GM19372 (cell line): ENCODE results near the gene JAZF1.

Experiments
- ATAC-seq: cut with Tn5 transposase; IDR thresholded peaks from one replicate; pipeline ENCODE4 v1.9.1; 2021; ENCODE audit warnings: mild to moderate bottlenecking, low read depth, moderate library complexity; ENCODE audit not compliant: unreplicated experiment

JAZF1 gene

DNA sequence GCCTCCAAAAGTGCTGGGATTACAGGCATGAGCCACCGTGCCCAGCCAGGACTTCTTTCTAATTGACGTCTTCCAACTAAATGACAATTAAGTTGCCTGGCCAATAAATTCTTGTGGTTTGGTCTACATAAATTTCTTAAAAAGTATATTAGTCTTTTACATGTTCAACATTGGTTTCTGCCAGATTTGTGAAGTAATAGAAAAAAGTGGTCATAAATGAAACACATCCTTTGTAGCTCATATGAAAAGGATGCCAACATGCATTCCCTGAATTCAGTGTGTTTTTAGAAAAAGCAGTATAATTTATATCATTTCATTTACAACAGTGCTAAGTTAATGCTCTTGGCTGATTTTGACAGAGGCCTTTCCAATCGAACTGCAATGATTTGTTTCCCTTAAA is 225.6 kb downstream of the JAZF1 start:
- no peak for ATAC-seq

DNA sequence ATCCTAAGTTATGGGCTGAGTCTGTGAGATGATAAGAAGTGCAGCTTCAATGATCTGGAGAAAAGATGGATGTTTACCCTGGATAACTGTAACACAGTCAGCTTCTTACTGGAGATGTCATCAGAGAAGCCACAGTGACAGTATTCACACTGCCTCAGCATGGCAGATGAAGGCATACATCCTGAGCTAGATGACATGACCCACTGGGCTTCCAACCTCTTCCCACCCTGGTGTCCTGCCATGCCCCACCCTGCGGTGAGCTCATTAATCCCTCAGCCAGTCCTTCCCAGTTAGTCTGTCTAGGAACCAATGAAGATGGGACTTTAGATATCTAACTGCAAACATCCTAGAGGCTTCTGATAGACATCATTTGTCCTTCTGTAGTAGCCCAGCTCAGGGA is 226.8 kb downstream of the JAZF1 start:
- ATAC-seq = no peak

DNA sequence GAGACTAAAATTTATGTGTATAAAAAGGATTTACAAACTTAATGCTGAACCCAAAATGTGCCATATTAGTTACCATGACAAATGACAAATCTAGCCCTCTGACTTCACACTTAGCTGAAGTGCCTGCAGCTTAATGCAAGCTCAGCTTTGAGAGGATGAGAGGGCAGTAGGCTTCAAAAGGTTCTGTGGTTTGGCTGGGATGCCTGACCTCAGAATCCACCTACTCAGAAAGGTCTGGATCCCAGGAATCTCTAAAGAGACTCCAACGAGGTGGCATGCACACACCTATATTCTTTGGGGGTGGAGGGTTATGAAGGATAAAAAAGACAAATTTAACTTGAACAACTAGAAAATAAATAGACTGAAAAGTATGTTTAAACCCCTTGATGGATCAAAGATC is 227.2 kb downstream of the JAZF1 start:
- ATAC-seq = no peak

DNA sequence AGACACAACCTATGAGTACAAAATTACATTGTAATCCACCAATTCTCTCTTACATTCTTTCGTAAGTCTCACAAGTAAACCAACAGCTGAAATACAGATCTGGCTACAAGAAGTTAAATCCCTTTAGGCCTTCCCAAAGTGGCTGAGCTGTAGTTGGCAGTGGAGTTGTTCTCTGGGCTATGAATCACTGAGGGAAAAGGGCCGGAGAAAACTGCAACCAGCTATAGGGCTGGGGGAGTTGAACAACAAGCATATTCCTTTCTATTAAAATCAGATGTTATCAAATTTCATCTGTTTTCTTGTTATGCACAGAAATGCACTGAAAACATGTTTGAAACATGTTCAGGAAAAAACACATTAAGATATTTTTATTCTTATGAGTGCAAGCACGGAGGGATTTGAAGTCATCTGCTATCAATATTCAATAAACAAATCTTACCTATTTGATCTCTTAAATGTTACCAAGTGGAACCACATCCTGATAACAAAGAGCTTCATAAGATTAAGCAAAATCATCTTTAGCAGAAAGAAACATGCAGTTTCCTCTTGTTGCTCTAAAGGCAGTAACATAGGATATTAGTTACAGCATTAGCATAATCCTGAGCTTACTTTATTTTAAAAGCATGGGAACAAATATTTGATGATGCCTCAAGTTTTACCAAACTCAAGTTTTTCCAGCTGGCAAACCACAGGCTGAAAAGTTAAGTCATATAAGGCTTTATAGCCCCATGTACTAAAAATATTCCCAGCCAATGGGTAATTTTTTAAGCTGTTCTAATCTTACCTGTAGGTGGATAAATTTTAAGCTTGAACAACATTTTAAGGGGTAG is 227.9 kb downstream of the JAZF1 start:
- no peak for ATAC-seq

DNA sequence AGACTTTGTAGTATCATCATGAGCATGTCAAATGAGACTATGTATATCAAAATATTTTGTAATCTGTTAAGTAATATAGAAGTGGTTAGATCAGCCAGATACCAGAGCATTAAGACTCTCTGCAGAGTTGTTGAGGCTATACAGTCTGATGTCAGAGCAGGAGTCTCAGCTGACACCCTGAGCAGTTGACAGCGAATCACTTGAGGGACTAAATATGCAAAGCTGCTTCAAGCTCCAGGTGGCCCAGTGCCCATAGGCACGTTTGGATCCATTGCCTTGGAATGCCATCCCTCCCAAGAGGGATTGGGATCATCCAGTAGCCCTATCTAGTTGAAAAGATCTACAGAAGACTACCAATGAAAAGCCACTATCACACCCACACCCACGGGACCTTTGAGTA is 230.5 kb downstream of the JAZF1 start:
- ATAC-seq = no peak

DNA sequence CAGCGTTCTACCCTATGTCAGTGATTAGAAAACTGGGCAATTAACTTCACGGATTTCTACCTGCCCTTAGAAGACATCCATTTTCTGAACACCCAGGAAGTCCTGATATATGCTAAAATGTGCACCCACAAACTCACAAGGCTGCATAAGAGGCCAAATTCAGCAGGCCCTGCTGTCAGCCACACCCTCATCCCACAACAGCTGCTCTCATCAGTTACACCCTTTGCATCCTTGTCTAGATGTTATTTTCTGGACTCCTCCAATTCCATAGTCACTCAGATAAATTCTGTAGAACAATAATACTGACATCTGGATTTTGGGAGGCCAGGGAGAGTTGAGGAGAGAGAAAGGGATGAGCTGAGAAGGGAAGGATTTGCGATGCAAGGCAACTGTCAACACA is 231.7 kb downstream of the JAZF1 start:
- ATAC-seq = no peak

- no peak for ATAC-seq
Observed at GRCh38 chr7:27947586-27948278, 232.9 kb downstream of the JAZF1 start.

- ATAC-seq = no peak
Observed at GRCh38 chr7:27946351-27946750, 234.2 kb downstream of the JAZF1 start.

DNA sequence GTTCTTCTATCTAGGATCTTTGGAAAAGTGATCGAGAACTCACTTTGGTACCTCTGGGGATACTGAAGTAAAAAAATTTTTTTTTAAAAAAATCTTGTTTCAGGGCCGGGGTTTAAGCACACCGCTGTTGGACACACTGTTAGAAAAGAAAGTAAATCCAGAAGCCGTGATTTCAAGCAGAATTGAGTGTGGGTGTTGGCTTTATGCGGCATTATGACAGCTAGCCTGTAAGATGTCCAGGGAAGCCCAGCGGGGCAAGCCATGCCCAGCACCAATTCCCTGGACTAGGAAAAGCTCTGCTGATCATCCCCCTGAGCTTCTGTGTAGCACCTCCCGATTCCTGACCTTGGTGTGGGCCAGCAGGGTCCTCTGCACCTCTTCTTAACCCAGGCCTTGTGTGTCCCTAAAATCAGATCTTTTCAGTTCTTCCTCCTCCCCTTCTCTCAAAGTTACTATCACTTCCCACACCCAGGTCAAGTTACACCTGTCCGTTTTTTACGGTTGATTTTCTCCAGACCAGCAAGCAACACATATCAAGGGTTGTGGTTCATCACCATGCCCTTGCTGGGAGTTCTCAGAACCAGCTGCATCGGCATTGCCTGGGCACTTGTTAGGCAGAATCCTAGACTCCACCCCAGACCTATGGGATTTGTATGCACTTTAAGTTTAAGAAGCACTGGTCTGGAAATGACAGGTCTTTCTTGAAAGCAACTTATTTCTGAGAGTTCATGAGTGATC is 235.4 kb downstream of the JAZF1 start:
- no peak for ATAC-seq

DNA sequence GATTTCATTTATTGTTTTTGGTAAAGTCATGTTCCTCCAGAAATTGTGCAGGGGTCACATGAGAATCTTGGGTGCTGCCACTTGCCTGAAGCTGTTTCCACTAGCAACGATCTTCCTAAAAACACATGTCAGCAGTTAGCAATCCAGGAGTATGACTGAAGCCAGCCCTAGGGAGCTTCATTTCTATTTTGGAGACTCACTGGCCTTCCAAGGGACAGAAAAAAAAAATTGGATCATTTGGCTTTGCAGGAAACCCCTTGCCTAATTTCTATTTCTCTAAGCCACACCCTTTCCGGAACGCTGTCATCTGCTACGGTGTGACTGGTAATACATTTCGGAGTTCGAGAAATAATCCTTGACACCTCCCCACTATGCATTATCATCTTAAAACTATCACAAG is 236.0 kb downstream of the JAZF1 start:
- ATAC-seq = no peak

DNA sequence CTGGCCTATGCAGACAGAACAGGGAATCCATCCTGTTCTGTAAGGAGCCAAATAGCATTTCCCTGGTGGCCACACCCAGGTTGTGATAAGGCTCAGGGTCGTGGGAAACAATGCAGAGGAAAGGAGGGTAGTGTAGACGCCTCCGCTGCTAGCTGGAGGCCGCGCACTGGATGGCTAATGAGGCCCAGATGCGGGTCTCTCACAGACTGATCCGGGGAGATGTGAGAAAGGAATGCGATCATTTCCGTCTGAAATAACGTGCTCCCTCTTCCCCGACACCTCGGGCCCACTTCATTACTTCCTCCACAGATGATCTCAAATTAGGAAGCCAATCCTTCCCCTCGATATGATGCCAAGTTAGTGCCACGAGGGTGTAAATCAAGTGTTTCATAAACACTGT is 237.4 kb downstream of the JAZF1 start:
- ATAC-seq = no peak

- no peak for ATAC-seq
Observed at GRCh38 chr7:27942711-27943110, 237.9 kb downstream of the JAZF1 start.

- ATAC-seq = no peak
Observed at GRCh38 chr7:27941522-27941921, 239.1 kb downstream of the JAZF1 start.

DNA sequence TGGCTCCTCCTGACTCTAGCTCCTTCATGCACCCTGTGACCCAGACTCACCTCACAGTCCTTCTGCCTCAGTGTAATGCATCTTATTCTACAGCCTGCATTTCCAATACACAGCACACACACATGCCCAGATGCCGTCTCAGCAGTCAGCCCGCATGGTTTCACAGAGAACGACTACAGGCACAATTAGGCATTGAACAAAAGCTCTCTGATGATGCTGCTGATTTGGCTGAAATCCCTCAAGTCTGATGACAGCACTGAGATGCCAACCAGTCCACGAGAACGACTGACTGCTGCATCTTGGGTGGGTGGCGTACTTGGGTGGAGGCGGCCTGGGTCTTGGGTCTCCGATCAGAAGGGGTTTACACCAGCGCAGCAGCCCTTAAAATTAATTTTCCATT is 240.3 kb downstream of the JAZF1 start:
- ATAC-seq = no peak

- no peak for ATAC-seq
Observed at GRCh38 chr7:27939893-27940292, 240.7 kb downstream of the JAZF1 start.

- ATAC-seq = no peak
Observed at GRCh38 chr7:27936768-27937102, 243.9 kb downstream of the JAZF1 start.

DNA sequence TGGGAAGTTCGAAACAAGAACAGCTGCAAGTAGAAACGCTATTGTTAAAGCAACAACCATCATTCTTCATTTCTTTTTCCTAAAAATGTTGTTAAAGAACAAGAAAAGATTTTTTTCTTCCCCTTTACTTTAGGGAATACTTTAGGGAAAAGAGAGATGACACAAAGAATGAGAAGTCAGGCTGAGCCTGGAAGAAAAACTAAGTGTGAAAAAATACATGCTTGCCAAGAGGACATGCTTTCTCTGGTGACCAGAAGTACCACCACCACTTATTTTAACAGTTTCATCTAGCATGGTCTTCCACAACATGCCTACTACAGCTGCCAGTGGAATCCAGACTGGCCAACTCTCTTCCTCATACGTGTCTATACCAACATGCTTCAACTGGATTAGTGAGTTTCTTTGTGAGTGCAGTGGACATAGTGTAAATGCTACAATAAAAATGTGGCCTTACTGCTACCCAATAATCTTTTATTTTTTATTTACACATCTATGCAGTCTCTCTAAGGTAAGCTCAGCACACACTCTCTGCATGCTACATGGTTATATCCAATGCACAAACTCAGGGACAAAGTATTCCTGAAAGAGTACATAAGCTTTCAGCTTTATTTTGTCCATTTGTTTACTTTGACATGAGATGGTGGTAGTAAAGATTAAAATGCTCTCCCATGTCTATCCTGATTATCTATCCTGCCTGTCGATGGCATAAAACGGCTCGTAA is 244.4 kb downstream of the JAZF1 start:
- no peak for ATAC-seq

- ATAC-seq = no peak
Observed at GRCh38 chr7:27933671-27934565, 246.7 kb downstream of the JAZF1 start.

DNA sequence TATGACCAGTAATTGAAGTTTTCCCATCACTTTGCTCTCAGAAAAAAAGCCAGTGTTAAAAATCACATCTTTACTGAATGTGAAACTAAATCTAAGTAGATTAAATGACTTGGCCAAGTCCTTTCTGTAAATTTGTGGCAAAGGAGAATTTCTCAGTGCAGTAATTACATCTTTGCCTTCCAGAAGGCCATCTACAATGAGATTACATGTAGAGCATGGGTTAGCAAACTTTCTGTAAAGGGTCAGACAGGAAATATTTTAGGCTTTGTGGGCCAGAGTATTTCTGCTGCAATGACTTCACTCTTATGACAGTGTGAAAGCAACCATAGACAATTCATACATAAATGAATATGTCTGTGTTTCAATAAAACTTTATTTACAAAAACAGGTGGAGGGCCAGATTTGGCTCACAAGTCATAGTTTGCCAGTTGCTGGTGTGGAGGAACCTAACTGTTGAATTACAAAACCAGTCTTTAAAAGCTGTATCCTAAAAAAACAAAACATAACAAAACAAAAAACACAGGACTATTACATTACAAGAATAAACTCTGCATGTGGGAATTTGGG is 249.6 kb downstream of the JAZF1 start:
- ATAC-seq = no peak

DNA sequence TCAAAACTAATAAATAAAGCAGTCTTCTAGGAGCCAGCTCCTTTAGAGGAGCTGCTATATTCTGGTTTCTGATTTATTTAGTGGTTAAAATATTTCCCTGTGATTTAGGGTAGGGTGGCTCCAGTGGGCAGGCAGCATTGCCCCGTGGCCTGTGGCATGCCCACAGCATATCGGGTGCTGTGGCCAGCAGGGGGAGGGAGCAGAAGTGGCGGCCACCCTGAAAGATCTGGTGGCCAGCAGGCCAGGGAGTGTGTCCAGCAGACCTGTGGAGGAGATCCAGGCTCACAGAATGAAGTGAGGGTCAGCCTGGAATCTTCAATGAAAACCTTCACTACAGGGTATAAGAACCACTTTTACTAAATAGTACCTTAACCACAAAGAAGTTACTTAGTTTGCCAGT is 251.5 kb downstream of the JAZF1 start:
- no peak for ATAC-seq
